NT2/D1 (cell line): ENCODE data around the gene VEPH1.

Experiments used
- DNase-seq: peaks from one replicate; pipeline ENCODE4 v3.0.0-alpha.2; 2011; ENCODE audit warnings: low read depth, low spot score
- H3K27me3 ChIP-seq: 2 replicates; pipeline ENCODE4 v1.6.0; 2011; ENCODE audit warnings: mild to moderate bottlenecking; ENCODE audit not compliant: insufficient read length, insufficient read depth
- H3K36me3 ChIP-seq: 2 replicates; pipeline ENCODE4 v1.6.1; 2011; ENCODE audit warnings: mild to moderate bottlenecking, low read length, mixed read lengths; ENCODE audit not compliant: insufficient read depth, insufficient read length
- H3K4me1 ChIP-seq: 2 replicates; pipeline ENCODE4 v1.5.1; 2011; ENCODE audit not compliant: insufficient read depth, insufficient read length
- H3K4me3 ChIP-seq: 2 replicates; pipeline ENCODE4 v1.5.1; 2011; ENCODE audit warnings: low read depth; ENCODE audit not compliant: insufficient read length
- H3K9ac ChIP-seq: 2 replicates; pipeline ENCODE4 v1.6.0; 2011; ENCODE audit warnings: low read depth; ENCODE audit not compliant: insufficient read length
- H3K9me3 ChIP-seq: 2 replicates; pipeline ENCODE4 v1.5.1; 2011; ENCODE audit warnings: mild to moderate bottlenecking, low read length; ENCODE audit not compliant: insufficient read depth
- SUZ12 ChIP-seq: IDR thresholded peaks from 2 replicates; pipeline ENCODE4 v1.6.1; 2011; ENCODE audit not compliant: insufficient read length, insufficient read depth; ENCODE audit errors: extremely low read depth
- YY1 ChIP-seq: IDR thresholded peaks from 2 replicates; pipeline ENCODE4 v1.6.1; 2011; ENCODE audit not compliant: insufficient read length, insufficient read depth
- ZNF274 ChIP-seq: IDR thresholded peaks from 2 replicates; pipeline ENCODE4 v1.6.1; 2011; ENCODE audit warnings: mild to moderate bottlenecking, low read depth, low read length

The VEPH1 gene

DNA sequence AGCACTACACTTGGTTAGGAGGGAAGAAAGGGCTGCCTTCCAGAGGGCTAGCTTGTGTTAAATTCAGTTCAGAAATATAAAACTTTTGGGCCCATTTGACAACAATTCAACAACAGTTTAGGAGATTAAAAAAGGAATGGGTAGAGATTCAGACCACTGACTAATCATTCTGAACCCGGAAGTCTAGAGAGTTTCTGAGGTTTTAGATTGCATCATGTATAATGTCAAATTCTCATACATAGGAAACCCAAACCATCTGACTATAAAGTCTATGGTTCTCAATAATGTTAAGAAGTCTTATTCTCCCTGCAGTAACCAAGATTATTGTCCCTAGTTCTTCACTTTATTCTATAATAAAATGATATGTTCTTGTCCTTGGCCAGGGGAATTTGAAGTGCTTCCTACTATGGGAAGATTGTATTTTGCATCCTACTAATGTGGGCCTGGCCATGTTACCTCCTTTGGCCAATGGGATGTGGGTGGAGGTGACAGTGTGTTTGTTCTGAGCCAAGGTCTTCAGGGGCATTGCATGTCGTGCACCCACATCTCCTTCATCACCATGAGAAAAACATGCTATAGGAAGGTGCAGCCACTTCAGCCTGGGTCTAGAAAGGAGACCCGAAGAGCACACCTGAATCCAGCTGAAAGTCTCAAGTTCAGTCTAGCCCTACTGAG is 276.9 kb downstream of the VEPH1 start:
- Histone ChIP-seq H3K9ac (no peak overlapping the region), H3K36me3 (no peaks in the 10 kb centered on the region), H3K27me3 (no peaks in the 10 kb centered on the region), H3K4me3 (no peak overlapping the region), H3K4me1 (no peaks in the 10 kb centered on the region), H3K9me3 (no peaks in the 10 kb centered on the region)
- TF ChIP-seq ZNF274 (no peak), YY1 (no peak), SUZ12 (no peak)
- no peak for DNase-seq

DNA sequence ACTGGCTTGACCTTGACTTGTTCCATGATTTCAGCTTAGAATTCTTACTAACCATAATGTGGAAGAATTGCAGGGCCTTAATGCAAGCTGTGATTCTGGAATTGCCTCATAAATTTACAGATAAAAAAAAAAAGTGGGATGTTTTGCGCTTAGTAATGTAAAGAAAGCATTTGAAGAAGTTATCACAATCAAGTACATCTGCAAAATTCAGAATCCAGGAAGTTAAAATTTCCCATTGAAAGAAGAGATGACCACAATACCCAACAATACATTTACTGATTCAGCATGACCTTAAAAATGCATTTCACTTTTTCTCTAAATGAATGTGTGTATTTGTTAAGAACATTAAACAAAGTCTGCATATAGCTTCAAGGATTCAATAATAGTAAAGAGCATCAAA is 278.2 kb downstream of the VEPH1 start:
- no peaks in the 10 kb centered on the region for H3K4me1 ChIP-seq
- no peaks in the 10 kb centered on the region for H3K36me3 ChIP-seq
- no peak for DNase-seq
- no peaks in the 10 kb centered on the region for H3K27me3 ChIP-seq
- no peak overlapping the region for H3K9ac ChIP-seq
- TF ChIP-seq SUZ12 (no peak), YY1 (no peak), ZNF274 (no peak)
- H3K9me3 ChIP-seq: no peaks in the 10 kb centered on the region
- H3K4me3 ChIP-seq: no peak overlapping the region

DNA sequence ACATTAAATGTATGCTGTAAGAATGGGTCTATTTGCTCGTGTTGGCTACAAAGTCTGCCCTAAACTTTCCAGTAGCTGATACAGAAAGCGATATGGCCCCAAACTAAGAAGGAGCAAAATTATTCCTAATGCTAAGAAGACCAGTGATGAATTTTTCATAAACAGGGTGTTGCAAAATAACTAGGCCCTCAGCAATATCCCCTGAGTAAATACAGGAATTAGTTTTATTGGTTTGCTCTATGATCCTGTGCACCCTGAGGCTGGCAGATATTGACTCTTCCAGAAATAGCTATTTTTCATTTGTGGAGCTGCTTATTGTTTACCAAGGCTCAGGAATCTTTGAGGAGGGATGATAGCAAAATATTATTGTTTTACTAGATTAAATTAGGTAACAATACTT is 282.3 kb downstream of the VEPH1 start:
- Histone ChIP-seq H3K4me3 (no peak overlapping the region), H3K4me1 (no peaks in the 10 kb centered on the region), H3K9me3 (no peaks in the 10 kb centered on the region), H3K27me3 (no peaks in the 10 kb centered on the region), H3K36me3 (no peaks in the 10 kb centered on the region), H3K9ac (no peak overlapping the region)
- DNase-seq: no peak
- TF ChIP-seq YY1 (no peak), ZNF274 (no peak)

DNA sequence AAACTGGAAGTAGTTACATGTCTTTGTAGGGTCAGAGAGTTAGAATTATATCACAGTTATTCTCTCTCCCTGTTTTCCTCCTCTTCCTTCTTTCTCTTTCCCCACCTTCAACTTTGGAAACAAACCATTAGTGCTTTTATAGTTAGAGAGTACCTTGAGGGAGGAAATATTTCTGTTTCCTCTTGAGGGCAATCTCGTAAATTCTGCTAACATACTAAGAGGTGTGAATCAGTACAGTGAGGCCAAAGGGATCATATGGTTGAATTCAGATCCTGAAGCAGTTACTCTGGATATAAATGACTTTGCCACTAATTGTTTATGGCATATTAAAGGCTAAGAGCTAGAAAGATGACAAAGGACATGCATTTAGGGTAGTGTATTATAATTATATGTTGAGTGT is 283.0 kb downstream of the VEPH1 start:
- H3K27me3 ChIP-seq: no peaks in the 10 kb centered on the region
- DNase-seq: no peak
- H3K36me3 ChIP-seq: no peaks in the 10 kb centered on the region
- no peak overlapping the region for H3K9ac ChIP-seq
- TF ChIP-seq SUZ12 (no peak), YY1 (no peak), ZNF274 (no peak)
- H3K9me3 ChIP-seq: no peaks in the 10 kb centered on the region
- no peaks in the 10 kb centered on the region for H3K4me1 ChIP-seq
- no peak overlapping the region for H3K4me3 ChIP-seq

DNA sequence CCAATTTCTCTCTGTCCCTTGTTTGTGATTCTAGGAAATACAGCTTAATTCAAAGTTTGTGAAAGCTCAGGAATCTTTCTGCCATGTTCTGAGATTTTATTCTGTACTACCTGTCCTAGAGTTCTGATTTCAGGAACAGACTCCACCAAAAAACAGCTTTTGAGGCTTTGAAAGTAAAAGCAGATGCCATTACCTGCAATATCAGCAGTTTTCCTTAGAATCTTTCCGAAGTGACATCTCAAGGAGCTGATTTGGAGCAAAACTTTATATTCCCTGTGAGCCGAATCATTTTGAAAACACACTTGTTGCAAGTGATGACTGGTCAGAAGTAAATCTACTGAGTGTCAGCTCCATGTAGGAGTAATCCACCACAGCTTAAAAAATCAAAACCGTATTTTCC is 284.0 kb downstream of the VEPH1 start:
- no peak for TF ChIP-seq YY1
- TF ChIP-seq SUZ12: no peak
- no peak for TF ChIP-seq ZNF274
- Histone ChIP-seq H3K36me3 (no peaks in the 10 kb centered on the region), H3K4me3 (no peak overlapping the region), H3K27me3 (no peaks in the 10 kb centered on the region), H3K4me1 (no peaks in the 10 kb centered on the region), H3K9me3 (no peaks in the 10 kb centered on the region), H3K9ac (no peak overlapping the region)
- DNase-seq: no peak
